DMS79 treated with DMSO at 0.1 percent for 48 hours (cell line): ENCODE data around the gene OTUD7B.
"Not testable (repeated sequence)": the region's sequence is repeated elsewhere in the genome, so short reads cannot be mapped to it uniquely, and the experiment has no call there.

Experiments used
- DNase-seq: peaks from one replicate; lab custom pipeline; 2025; lab: John Stamatoyannopoulos, UW

The OTUD7B gene

DNA sequence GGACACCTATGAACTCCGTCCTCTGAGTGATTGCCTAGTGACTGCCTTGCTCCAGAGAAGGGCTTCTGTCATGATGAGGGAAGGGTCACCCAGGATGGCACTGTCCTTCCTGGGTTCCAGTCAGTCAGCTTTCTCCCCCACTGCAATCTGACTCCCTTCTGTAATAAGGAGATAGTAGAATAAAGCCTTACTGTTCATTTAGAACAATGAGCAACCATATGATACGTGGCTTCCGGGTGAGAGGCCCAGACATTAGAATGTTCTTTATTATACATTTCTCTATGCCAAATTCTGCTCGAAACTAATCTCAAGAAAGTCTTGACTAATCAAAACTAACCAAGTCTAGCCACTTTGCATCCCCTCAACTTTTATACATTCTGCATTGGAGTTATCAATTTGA is 65.3 kb downstream of the OTUD7B start:
- no peak for DNase-seq

DNA sequence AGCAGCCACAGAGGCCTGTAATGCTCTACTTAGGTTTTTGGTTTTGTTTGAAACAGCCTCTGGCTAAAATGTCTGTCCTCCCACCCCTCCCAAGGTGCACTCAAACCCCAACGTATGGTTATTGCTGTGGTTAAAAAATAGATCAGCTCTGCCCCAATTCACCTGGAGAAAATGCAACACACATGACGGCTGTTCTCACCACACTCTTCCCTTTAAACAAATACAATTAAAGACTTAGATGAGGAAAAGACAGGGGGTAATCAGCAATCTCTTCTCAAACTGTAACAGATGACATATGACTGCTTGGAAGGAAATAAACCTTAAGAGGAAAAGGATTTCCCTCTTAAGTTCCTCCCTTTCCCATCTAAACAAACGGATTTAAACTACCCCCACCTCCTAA is 67.6 kb downstream of the OTUD7B start:
- no peak for DNase-seq

DNA sequence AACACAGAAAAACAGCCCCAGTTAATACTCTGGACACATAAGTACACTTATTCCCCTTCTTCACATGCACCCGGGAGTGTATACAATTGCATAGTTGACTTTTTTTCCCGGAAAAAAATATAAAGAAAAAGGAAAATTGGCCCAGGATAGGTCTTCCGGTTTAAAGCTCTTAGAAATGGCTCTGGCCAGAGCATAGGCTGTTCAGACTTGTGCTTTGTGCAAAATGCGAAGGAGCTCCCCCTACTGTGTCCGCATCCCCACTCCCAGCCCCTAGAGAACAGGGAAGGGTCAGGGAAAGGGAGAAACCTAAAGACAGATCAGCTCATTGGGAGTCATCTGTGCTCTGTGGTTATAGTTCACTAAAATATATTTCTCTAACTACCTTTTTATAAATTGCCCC is 68.3 kb downstream of the OTUD7B start:
- no peak for DNase-seq

DNA sequence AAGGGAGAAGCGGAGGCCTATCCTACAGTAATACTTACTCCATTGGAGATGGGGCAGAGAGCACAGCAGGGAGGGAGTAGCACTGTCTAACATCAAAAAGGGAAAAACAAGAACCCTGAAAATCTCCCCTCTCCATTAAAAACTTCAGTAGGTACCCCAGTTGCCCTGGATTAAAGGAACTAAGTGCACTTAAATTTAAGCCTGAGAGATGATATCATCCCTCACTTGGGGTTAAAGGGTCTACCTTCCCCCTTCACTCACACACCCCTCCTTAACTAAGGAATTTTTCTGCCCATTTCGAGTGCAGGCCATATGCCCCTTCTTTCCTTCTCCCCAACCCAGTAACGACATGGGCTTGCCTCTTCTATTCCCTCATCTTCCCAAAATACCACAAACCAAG is 70.1 kb downstream of the OTUD7B start:
- DNase-seq = no peak

DNA sequence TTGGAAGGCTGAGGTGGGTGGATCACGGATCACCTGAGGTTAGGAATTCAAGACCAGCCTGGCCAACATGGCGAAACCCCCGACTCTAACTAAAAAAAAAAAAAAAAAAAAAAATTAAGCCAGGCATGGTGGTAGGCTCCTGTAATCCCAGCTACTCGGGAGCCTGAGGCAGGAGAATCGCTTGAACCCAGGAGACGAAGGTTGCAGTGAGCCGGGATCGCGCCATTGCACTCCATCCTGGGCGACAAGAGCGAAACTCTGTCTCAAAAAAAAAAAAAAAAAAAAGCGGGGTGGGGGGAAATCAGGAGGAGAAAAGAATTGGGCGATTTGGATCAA is 71.9 kb downstream of the OTUD7B start:
- DNase-seq = not testable (repeated sequence)

DNA sequence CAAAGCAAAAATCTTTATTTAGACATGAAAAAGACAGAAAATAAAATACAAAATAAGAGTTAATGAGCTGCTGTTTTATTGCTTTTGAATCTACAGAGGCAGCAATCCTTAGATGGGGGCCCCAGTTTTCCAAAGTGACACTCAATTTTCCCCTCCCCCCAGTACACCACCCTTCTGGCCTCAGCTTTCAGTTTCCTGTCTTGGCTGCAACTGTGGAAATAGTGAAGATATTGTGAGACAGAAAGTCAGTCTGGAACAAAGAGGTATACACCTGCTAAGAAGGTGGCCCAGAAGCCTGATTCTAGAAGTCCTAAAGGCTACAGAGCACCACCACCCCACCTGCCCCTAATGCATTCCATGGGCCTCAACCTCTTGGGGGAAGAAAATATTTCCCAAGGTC is 72.8 kb downstream of the OTUD7B start:
- no peak for DNase-seq

- peak; percentile 91 for DNase-seq
Observed at GRCh38 chr1:149936992-149937705, 73.4 kb downstream of the OTUD7B start.

DNA sequence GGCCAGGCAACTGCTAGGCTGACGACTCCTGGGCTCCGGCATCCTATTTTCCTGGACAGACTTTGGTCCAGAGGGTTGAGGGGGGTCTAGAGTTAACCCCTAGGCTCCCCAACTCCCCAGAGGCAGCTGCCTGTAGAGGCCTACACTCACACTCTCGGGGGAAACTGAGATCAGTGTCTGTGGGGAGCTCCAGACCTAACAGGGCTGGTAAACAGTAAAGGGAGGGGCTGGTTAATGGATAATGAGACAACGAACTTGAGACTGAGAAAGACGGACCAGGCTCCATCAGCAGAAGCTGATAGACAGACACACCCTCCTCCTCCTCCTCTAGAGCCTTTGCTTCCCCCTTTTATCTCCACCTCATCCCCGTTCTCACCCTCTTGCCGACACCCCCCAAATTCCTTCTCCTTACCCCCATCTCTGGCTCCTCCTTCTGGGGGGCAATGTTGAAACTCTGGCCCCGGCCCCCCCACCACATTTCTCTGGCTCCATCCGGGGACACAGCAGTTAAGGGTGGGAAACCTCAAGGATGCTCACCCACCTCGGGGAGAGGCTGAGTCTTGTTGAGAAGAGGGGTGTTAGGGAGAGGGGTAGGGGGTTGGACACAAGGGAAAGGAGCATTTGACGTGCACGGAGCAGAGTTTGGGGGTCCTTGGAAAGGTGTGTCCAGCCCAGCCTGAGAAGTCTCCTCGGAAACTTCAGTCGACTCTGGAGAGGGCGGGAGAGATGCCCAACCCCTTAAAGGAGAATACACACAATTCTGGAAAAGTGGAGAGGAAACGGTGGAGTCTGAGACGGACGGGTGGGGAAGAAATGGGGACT is 74.1 kb downstream of the OTUD7B start, which contains the start of gene MTMR11:
MTMR11 (minus strand) TSS at position 710 of the 822 bp plus-strand sequence; CDS start at position 478, 232 bp downstream.
- peak; percentile 63 for DNase-seq

DNA sequence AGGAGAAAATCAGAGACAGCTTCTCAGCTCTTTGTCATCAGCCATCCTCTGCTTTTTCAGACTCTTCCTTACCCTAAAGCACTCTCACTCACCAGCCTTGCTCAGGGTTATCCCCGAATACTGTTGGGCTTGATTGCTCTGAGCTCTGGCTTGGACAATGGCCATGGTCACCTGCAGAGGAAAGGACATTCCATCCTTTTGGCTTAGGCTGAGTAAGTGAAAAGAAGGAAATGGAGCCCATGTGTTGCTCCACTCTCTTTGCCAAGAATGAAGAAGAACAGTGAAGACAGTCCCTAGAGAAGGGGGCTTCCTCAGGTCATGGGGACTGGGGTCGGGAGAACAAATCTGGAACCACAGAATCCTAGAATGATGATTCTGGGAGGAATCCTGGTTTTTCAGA is 76.2 kb downstream of the OTUD7B start:
- DNase-seq = no peak

GRCh38 chr1:149933208-149933607 is 77.3 kb downstream of the OTUD7B start:
- no peak for DNase-seq

GRCh38 chr1:149932474-149932873 is 78.1 kb downstream of the OTUD7B start:
- DNase-seq = no peak

DNA sequence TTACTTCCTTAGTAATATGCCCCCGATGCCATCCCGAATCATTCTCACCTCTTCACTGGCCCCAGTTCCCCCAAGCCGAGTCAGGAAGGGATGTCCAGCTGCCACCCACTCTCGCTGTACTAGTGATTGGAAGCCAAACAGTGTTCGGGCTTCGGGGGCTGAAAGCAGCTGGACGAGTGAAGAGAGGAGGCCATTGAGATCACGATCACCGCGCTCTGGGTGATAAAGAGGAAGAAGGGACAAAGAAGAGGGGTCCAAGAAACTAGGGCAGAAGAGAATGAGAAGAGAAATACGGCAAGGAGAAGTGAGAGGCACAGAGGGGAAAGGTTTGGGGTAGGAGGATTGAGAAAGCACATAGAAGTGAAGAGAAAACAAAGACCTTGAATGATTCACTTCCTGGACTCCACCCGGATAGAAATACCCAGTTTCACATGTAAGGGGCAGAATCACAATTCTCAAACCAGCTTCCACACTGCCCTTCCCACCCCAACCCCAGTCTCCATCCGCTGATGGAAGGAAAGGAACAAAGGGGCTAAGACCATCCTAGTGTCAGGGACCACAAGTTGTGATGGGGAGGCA is 79.2 kb downstream of the OTUD7B start:
- no peak for DNase-seq

DNA sequence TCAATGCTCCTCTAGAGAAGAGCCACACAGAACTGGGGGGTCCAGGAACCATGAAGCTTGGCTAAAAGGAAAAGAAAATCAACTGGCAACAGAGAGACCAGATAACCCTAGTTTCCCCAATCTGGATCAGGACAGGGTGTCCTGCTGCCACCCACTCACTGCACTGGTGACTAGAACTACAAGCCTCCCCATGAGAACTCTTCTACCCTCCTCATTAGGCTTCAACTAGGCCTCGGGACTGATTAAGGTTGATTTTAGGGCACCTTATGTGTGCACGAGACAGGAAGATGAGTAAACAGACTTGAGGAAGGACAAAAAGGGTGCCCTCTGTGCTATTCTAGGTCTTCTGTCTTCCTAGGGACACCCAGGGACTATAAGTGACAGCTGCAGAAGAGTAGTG is 80.7 kb downstream of the OTUD7B start:
- no peak for DNase-seq

GRCh38 chr1:149928401-149928724 is 82.2 kb downstream of the OTUD7B start:
- DNase-seq = no peak

DNA sequence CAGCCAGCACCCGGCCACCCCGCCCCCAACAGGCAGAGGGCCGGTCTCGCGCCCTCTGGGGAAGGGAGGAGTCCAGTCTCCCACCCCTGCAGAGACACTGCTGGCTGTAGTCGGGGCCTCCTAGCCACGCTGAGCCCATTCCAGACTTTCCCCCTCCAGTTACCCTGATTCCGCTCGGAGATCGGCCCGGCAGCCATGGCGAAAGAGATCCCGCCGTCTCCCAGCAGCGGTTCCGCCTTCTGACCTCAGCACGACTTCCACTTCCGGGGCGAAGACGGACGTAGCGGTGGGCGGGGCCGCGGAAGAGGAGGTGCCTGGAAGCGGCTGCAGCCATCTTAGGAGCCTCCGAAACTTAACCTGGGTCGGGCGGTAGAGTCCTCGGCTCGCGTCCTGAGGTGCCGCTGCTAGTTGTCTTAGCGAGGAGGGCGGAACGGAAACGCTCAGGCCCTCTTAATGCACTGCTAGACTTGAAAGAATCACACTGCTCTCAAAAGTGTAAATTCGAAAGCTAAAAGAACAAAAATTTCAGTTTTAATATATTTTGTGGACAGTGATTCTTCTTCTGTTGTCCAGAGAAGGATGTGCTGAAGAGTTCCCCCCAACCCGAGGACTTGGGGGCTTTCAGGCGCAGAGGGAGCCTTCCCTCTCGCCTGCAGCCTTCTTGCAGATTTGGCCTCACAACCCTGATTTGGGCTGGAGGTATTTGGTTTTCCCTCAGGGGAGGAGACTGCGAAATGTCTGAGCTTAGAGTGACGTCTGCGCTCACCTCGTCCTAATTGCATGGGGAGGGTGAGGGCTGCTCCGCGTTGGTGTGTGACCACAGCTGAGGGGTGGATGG is 82.7 kb downstream of the OTUD7B start, which contains the start of gene SF3B4:
SF3B4 (minus strand) TSS at position 241 of the 838 bp plus-strand sequence; CDS start at position 197, 44 bp downstream.
- peak; percentile 96 for DNase-seq

- DNase-seq = peak; percentile 49
Observed at GRCh38 chr1:149927056-149927562, 83.4 kb downstream of the OTUD7B start.

DNA sequence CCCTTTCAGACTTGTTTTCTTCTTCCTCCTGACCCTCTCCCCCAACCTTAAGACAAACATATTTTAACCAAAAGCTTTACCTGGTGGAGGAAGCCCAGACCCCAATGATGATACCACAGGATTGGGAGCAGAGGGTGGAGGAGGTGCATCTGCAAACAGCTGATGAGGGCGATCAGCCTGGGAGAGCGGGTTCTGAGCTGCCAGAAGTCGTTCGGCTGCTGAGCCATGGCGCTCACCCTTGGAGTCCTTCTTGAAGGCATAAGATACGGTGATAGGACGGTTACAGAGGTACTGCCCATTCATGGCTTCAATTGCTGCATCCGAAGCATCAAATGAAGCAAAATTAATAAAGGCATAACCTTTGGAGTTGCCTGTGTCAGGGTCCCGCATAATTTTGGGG is 84.2 kb downstream of the OTUD7B start:
- DNase-seq = no peak

DNA sequence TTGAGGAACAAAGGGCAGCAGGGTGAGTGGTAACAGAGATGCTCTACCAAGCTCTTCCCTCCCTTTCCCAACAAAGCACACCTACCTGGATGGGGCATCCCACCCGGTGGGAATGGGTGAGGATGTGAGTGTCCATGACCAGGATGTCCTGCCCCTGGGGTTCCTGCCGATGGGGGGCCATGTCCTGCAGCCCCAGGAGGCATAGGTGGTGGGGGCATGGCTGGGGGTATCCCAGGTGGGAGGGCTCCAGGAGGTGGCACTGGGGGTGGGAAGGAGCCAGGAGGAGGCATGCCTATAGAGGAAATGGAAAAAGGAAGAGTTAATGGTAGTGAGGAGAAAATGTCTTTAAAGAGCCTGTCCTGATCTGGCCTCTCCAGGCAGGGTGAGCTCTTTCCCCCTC is 84.8 kb downstream of the OTUD7B start:
- no peak for DNase-seq

GRCh38 chr1:149925345-149925744 is 85.2 kb downstream of the OTUD7B start:
- no peak for DNase-seq

DNA sequence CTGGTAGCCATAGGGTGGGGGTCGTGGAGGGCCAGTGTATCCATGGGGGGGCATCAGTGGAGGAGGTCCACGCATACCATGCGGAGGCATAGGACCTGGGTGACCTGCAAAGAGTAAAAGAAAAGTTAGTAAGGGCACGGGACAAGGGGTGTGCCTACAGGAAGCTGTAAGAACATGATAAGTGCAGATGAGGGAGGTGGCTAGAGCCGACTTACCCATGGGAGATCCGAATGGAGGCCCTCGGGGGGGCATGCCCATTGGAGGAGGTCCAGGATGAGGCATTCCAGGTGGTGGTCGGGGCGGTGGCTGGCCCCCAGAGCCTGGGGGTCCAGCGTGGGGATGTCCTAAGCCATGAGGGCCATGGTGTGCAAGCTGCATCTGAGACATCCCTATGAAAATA is 86.9 kb downstream of the OTUD7B start:
- DNase-seq = no peak

DNA sequence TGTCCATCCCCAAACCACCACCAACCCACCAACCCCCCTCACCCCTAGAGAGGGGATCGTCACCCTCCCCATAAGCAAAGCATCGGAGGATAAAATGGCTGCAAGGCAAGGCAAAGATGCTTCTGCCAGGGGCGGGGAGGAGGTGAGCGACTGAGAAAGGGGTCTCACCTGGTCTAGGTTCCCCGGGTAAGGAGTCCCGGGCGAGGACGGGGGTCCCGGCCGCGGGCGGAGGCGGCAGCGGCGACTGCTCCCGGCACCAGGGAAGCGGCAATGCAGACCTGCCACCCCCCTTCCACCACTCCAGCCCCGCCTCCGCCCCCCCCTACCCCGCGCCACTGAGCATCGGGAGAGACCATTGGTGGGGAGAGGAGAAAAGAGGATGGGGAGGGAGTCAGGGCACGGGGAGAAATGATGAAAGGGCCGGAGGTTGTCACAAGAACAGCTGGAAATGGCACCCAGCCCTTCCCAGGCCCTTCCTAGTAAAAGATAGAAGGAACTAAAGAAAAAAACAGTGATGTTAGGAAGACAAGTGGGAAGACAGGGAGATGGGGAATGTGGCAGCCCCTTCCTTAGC is 92.9 kb downstream of the OTUD7B start, which contains the start of gene SV2A:
SV2A (minus strand) TSS at position 274 of the 574 bp plus-strand sequence. CDS start 4,004 bp downstream, outside the sequence.
- DNase-seq = peak; percentile 69

GRCh38 chr1:149916898-149917252 is 93.7 kb downstream of the OTUD7B start:
- no peak for DNase-seq
